A549 (cell line): Measurements from ENCODE around the gene DLEU7. TPM values are rescaled to one million over a fixed set of nuclear protein-coding genes. Genes with fewer than 3 reads are reported as not detected.

ENCODE experiments used
- ATAC-seq, 2 experiments: fragments of 200-7000 bp in 1 of 2; fragments of >200 bp in 1 of 2; cut with Nextera tagmentation in 1 of 2; cut with Tn5 transposase in 1 of 2; 3 replicates each; pipeline versions ENCODE4 v1.8.0 to v1.9.1; 2018 to 2020; ENCODE audit warnings: mild to moderate bottlenecking in 1 of 2, moderate library complexity in 1 of 2
- CTCF ChIA-PET: fragments of 300-600 bp; sonication (Branson Sonifier 250); formaldehyde crosslinking; extraction: SDS; loops from one replicate; lab custom pipeline; 2021; ENCODE audit warnings: antibody characterized with exemption, inconsistent platforms; lab: Yijun Ruan, JAX
- POLR2A ChIA-PET: fragments of 350-600 bp; formaldehyde crosslinking; extraction: SDS; loops from one replicate; lab custom pipeline; 2021; ENCODE audit warnings: antibody characterized with exemption, inconsistent platforms; lab: Yijun Ruan, JAX
- DNase-seq, 2 experiments: peaks; one replicate each; pipeline versions ENCODE4 v3.0.0 to v3.0.0-alpha.2; 2011 to 2016; ENCODE audit warnings: low read depth in 1 of 2, low spot score in 1 of 2
- FAIRE-seq: peaks from 2 replicates; lab custom pipeline; 2011; peaks lifted over from hg19 to GRCh38; lab: Jason Lieb, UNC
- H3K27ac ChIP-seq, 2 experiments: fragments of >200 bp; sonication (Bioruptor Twin); formaldehyde crosslinking; 3 replicates each; pipeline ENCODE4 v1.5.1; 2016 to 2017
- H3K4me1 ChIP-seq: fragments of >200 bp; sonication (Bioruptor Twin); formaldehyde crosslinking; 3 replicates; pipeline ENCODE4 v1.6.1; 2016
- H3K4me2 ChIP-seq: fragments of >200 bp; sonication (Bioruptor Twin); formaldehyde crosslinking; 3 replicates; pipeline ENCODE4 v1.6.1; 2016
- H3K4me3 ChIP-seq: fragments of >200 bp; sonication (Bioruptor Twin); formaldehyde crosslinking; 3 replicates; pipeline ENCODE4 v1.5.1; 2016
- H3K9me3 ChIP-seq: fragments of >200 bp; sonication (Bioruptor Twin); formaldehyde crosslinking; 3 replicates; pipeline ENCODE4 v1.6.1; 2016
- BHLHE40 ChIP-seq: IDR thresholded peaks from 2 replicates; pipeline ENCODE4 v1.6.1; 2012; ENCODE audit warnings: low read depth, low read length, inconsistent platforms
- CHD2 ChIP-seq: fragments of 150-350 bp; IDR thresholded peaks from 2 replicates; pipeline ENCODE4 v1.6.1; 2014; ENCODE audit warnings: low read length; ENCODE audit not compliant: partially characterized antibody
- CHD4 ChIP-seq: fragments of 200-600 bp; sonication (generic); IDR thresholded peaks from 2 replicates; pipeline ENCODE4 v1.6.1; 2016; ENCODE audit warnings: antibody characterized with exemption, mild to moderate bottlenecking, borderline replicate concordance
- EP300 ChIP-seq, 2 experiments: fragments of >200 bp; sonication (Bioruptor Twin); formaldehyde crosslinking; IDR thresholded peaks; 2 replicates in 1 of 2; 3 replicates in 1 of 2; pipeline ENCODE4 v1.6.1; 2016 to 2017
- FOSB ChIP-seq: fragments of 250-450 bp; sonication (Bioruptor Pico); IDR thresholded peaks from 2 replicates; pipeline ENCODE4 v1.5.0; 2020; ENCODE audit warnings: mild to moderate bottlenecking, moderate library complexity
- FOXS1 ChIP-seq: fragments of 250-450 bp; sonication (Bioruptor Pico); IDR thresholded peaks from 2 replicates; pipeline ENCODE4 v1.5.0; 2020; ENCODE audit warnings: mild to moderate bottlenecking, moderate library complexity
- GATA3 ChIP-seq: IDR thresholded peaks from 2 replicates; pipeline ENCODE4 v1.6.1; 2012; ENCODE audit warnings: borderline replicate concordance
- HOXB13 ChIP-seq: fragments of 250-450 bp; sonication (Bioruptor Pico); IDR thresholded peaks from 2 replicates; pipeline ENCODE4 v1.5.0; 2020; ENCODE audit warnings: low read depth, mild to moderate bottlenecking, moderate library complexity
- HOXB5 ChIP-seq: fragments of 250-450 bp; sonication (Bioruptor Pico); IDR thresholded peaks from 2 replicates; pipeline ENCODE4 v1.5.0; 2020; ENCODE audit warnings: mild to moderate bottlenecking, moderate library complexity
- JUNB ChIP-seq: fragments of >200 bp; sonication (Bioruptor Twin); formaldehyde crosslinking; IDR thresholded peaks from 2 replicates; pipeline ENCODE4 v1.6.1; 2016
- KDM1A ChIP-seq: fragments of 200-600 bp; sonication (generic); IDR thresholded peaks from 2 replicates; pipeline ENCODE4 v1.6.1; 2016; ENCODE audit warnings: low read depth, mild to moderate bottlenecking
- KDM5A ChIP-seq: fragments of 200-600 bp; sonication (generic); IDR thresholded peaks from 2 replicates; pipeline ENCODE4 v1.6.1; 2016; ENCODE audit warnings: antibody characterized with exemption, mild to moderate bottlenecking
- NR3C1 ChIP-seq: fragments of >200 bp; sonication (Bioruptor Twin); formaldehyde crosslinking; IDR thresholded peaks from 3 replicates; pipeline ENCODE4 v1.6.1; 2017
- POLR2A ChIP-seq: IDR thresholded peaks from 2 replicates; pipeline ENCODE4 v1.6.1; 2012; ENCODE audit warnings: mild to moderate bottlenecking, low read length
- POLR2AphosphoS2 ChIP-seq: conservative IDR thresholded peaks from 2 replicates; pipeline ENCODE4 v1.6.1; 2012; ENCODE audit warnings: low read length, improper control_type of control experiment, inconsistent platforms
- RARB ChIP-seq: fragments of 250-450 bp; sonication (Bioruptor Pico); IDR thresholded peaks from 2 replicates; pipeline ENCODE4 v1.8.0; 2021; ENCODE audit warnings: mild to moderate bottlenecking, moderate library complexity
- RFX5 ChIP-seq: fragments of 450-650 bp; IDR thresholded peaks from 2 replicates; pipeline ENCODE4 v1.7.1; 2014; ENCODE audit warnings: antibody characterized with exemption, mild to moderate bottlenecking, moderate library complexity
- SMC3 ChIP-seq: fragments of >200 bp; sonication (Bioruptor Twin); formaldehyde crosslinking; IDR thresholded peaks from 3 replicates; pipeline ENCODE4 v1.6.1; 2018; ENCODE audit warnings: inconsistent platforms
- SREBF2 ChIP-seq: fragments of 450-650 bp; IDR thresholded peaks from 2 replicates; pipeline ENCODE4 v1.6.1; 2014; ENCODE audit warnings: mild to moderate bottlenecking, moderate library complexity
- TFCP2L1 ChIP-seq: fragments of 250-450 bp; sonication (Bioruptor Pico); IDR thresholded peaks from 2 replicates; pipeline ENCODE4 v1.5.0; 2021; ENCODE audit warnings: mild to moderate bottlenecking
- TP53 ChIP-seq: fragments of 250-450 bp; sonication (Bioruptor Pico); IDR thresholded peaks from 2 replicates; pipeline ENCODE4 v1.5.0; 2021; ENCODE audit warnings: mild to moderate bottlenecking, moderate library complexity
- ZFP36 ChIP-seq: fragments of 450-650 bp; IDR thresholded peaks from 2 replicates; pipeline ENCODE4 v1.6.1; 2014; ENCODE audit warnings: borderline replicate concordance; ENCODE audit not compliant: partially characterized antibody
- WGBS: methylation state at CpG from one replicate; pipeline ENCODE4 v1.1.6; 2017; ENCODE audit errors: missing lambda C conversion rate; 5-methylcytosine and 5-hydroxymethylcytosine counted together
- polyA plus RNA-seq, 4 experiments: library from polyadenylated mRNA; depleted of rRNA in 3 of 4; stranded (reverse); fragments of >200 nt; fragmentation: RNase III in 1 of 4; extraction: RNeasy Plus Mini Kit Qiagen cat#74134 plus additional on column Dnase treatment in 1 of 4; gene quantifications; 2 replicates in 3 of 4; 3 replicates in 1 of 4; pipeline ENCODE4 v1.2.3, GENCODE V29; 2011 to 2017
- TF ChIP-seq, protein P1 (sequence below): fragments of >200 bp; sonication (Bioruptor Twin); formaldehyde crosslinking; IDR thresholded peaks from 3 replicates; pipeline ENCODE4 v1.5.1; 2016
- TF ChIP-seq, protein P2 (sequence below): fragments of 150-350 bp; IDR thresholded peaks from 2 replicates; pipeline ENCODE4 v1.6.1; 2014; ENCODE audit warnings: low read depth, mild to moderate bottlenecking, low read length
- TF ChIP-seq, protein P3 (sequence below): fragments of >200 bp; sonication (Bioruptor Twin); formaldehyde crosslinking; IDR thresholded peaks from 2 replicates; pipeline ENCODE4 v1.6.1; 2016
- TF ChIP-seq, protein P4 (sequence below): fragments of >200 bp; sonication (Bioruptor Twin); formaldehyde crosslinking; IDR thresholded peaks from 3 replicates; pipeline ENCODE4 v1.6.1; 2016

DLEU7 gene
- polyA plus RNA-seq, 2 of the 4 experiments (the other 2 are of a cell fraction), result not detected

DNA sequence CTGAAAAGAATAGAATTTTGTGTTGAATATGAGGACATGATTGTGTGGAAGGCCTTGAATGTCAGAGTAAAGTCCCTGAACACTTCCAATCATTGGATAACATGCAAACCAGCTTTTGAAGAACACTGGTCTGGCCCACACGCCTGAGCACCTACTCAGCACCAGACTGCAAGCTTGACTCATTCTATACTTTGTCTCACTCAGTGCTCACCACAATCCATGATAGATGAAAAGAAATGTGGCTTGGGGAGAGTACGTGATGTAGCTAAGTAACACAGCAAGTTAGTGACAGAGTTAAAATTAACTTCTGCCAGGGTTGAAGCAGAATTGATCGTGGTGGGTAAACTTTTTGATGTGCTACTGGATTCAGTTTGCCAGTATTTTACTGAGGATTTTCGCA lies 12.0 kb downstream of the DLEU7 start:
- Histone ChIP-seq H3K4me1 (no peaks in the 10 kb centered on the region), H3K4me3 (no peak overlapping the region), H3K9me3 (no peaks in the 10 kb centered on the region), H3K4me2 (no peak overlapping the region), H3K27ac (no peak overlapping the region)
- TF ChIP-seq SREBF2 (no peak), RFX5 (no peak), JUNB (no peak), POLR2AphosphoS2 (no peak), EP300 (IDR thresholded peaks at IDR 0.05) (no peak), KDM5A (no peak), POLR2A (no peak)
- TF ChIP-seq, protein P1, sequence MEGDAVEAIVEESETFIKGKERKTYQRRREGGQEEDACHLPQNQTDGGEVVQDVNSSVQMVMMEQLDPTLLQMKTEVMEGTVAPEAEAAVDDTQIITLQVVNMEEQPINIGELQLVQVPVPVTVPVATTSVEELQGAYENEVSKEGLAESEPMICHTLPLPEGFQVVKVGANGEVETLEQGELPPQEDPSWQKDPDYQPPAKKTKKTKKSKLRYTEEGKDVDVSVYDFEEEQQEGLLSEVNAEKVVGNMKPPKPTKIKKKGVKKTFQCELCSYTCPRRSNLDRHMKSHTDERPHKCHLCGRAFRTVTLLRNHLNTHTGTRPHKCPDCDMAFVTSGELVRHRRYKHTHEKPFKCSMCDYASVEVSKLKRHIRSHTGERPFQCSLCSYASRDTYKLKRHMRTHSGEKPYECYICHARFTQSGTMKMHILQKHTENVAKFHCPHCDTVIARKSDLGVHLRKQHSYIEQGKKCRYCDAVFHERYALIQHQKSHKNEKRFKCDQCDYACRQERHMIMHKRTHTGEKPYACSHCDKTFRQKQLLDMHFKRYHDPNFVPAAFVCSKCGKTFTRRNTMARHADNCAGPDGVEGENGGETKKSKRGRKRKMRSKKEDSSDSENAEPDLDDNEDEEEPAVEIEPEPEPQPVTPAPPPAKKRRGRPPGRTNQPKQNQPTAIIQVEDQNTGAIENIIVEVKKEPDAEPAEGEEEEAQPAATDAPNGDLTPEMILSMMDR, result no peak
- TF ChIP-seq, protein P2, sequence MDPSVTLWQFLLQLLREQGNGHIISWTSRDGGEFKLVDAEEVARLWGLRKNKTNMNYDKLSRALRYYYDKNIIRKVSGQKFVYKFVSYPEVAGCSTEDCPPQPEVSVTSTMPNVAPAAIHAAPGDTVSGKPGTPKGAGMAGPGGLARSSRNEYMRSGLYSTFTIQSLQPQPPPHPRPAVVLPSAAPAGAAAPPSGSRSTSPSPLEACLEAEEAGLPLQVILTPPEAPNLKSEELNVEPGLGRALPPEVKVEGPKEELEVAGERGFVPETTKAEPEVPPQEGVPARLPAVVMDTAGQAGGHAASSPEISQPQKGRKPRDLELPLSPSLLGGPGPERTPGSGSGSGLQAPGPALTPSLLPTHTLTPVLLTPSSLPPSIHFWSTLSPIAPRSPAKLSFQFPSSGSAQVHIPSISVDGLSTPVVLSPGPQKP, result no peak
- TF ChIP-seq, protein P3, sequence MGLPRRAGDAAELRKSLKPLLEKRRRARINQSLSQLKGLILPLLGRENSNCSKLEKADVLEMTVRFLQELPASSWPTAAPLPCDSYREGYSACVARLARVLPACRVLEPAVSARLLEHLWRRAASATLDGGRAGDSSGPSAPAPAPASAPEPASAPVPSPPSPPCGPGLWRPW, result no peak
- CTCF ChIA-PET, result no interaction called here
- WGBS, result 27% methylated on average over 4 of the region's 4 CpGs
- FAIRE-seq (no peak), ATAC-seq (no peak), DNase-seq (no peak)
- POLR2A ChIA-PET, result no interaction called here

DNA sequence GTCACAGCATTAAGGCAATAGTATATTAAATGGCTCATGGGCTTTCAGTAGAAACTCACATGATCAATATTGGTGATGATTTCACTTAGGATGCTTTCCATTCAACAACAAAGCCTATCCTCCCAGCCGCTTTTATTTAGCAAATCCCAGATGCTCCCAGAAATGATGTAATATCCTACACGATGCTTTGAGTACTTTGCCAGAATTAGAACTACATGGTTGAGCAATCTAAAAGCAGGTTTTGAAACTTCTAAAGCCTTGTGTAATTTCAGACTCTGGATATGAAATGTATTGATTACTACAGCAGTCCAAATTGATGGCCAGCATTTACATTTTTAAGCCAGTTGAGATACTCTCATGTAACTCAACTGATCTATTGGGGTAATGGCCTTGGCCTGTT lies 13.6 kb downstream of the DLEU7 start:
- H3K9me3 ChIP-seq, result no peaks in the 10 kb centered on the region
- H3K4me1 ChIP-seq, result no peaks in the 10 kb centered on the region
- CTCF ChIA-PET, result no interaction called here
- FAIRE-seq (no peak), DNase-seq (no peak), ATAC-seq (no peak)
- 53% methylated on average over 2 of the region's 2 CpGs for WGBS
- H3K4me2 ChIP-seq, result no peak overlapping the region
- TF ChIP-seq BHLHE40 (no peak), HOXB5 (CRISPR knock-in tag) (no peak), HOXB13 (no peak), CHD2 (no peak), KDM5A (no peak)
- POLR2A ChIA-PET, result no interaction called here
- no peak overlapping the region for H3K27ac ChIP-seq
- no peak overlapping the region for H3K4me3 ChIP-seq

DNA sequence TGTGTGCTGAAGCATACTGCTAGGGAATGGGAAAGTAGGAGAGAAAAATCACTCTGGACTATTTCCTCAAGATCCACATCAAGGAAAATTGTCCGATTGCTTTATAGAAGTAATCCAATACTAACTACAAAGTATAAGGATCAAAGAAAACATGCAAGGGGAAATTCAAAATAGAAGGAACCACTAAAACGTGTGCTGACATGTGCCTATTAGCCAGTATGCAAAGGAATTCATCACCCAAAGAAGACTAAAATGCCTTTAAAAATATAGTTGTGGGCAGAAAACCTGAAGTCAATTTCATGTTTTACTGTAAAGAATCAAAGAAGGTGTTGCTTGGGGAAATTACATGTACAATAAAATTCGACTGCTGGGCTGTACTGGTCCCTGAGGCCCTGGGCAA lies 14.3 kb downstream of the DLEU7 start:
- 33% methylated on average over 3 of the region's 3 CpGs for WGBS
- no peak for ATAC-seq
- POLR2A ChIA-PET, result no interaction called here
- no peak overlapping the region for H3K4me3 ChIP-seq
- H3K9me3 ChIP-seq, result no peaks in the 10 kb centered on the region
- no peak for FAIRE-seq
- no peaks in the 10 kb centered on the region for H3K4me1 ChIP-seq
- no peak for DNase-seq
- H3K4me2 ChIP-seq, result no peak overlapping the region
- no peak overlapping the region for H3K27ac ChIP-seq
- CTCF ChIA-PET, result no interaction called here
- TF ChIP-seq TP53 (CRISPR knock-in tag), result no peak

DNA sequence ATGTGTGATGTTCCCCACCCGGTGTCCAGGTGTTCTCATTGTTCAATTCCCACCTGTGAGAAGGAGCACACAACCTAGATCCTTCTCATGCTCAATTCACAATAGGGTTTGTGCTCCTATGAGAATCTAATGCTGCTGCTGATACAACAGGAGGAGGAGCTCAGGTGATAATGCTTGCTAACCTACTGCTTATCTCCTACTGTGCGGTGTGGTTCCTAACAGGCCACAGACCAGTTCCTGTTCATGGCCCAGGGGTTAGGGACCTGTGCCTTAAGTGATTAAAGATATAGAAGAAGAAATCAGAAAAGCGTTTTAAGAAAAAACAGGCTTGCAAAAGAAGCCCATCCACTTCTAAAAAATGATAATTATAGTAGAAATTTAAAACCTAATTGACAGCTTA lies 17.5 kb downstream of the DLEU7 start:
- TF ChIP-seq SMC3 (no peak), FOSB (CRISPR knock-in tag) (no peak), ZFP36 (no peak), NR3C1 (no peak), CHD4 (no peak), KDM1A (no peak), GATA3 (no peak), CHD2 (no peak), FOXS1 (CRISPR knock-in tag) (no peak), POLR2AphosphoS2 (no peak), TFCP2L1 (CRISPR knock-in tag) (no peak), RARB (no peak)
- TF ChIP-seq, protein P4, sequence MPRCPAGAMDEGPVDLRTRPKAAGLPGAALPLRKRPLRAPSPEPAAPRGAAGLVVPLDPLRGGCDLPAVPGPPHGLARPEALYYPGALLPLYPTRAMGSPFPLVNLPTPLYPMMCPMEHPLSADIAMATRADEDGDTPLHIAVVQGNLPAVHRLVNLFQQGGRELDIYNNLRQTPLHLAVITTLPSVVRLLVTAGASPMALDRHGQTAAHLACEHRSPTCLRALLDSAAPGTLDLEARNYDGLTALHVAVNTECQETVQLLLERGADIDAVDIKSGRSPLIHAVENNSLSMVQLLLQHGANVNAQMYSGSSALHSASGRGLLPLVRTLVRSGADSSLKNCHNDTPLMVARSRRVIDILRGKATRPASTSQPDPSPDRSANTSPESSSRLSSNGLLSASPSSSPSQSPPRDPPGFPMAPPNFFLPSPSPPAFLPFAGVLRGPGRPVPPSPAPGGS, result no peak
- no peak for ATAC-seq
- no peak for DNase-seq
- no peak overlapping the region for H3K27ac ChIP-seq
- no peak for FAIRE-seq
- H3K4me3 ChIP-seq, result no peak overlapping the region
- ChIA-PET CTCF (no interaction called here), POLR2A (no interaction called here)
- 54% methylated on average over 2 of the region's 3 CpGs for WGBS
- no peaks in the 10 kb centered on the region for H3K4me1 ChIP-seq
- no peaks in the 10 kb centered on the region for H3K9me3 ChIP-seq
- no peak overlapping the region for H3K4me2 ChIP-seq
